NT2/D1 (cell line): ENCODE results near the gene FARSA.

Experiments
- YY1 ChIP-seq: IDR thresholded peaks from 2 replicates; pipeline ENCODE4 v1.6.1; 2011; ENCODE audit not compliant: insufficient read length, insufficient read depth
- ZNF274 ChIP-seq: IDR thresholded peaks from 2 replicates; pipeline ENCODE4 v1.6.1; 2011; ENCODE audit warnings: mild to moderate bottlenecking, low read depth, low read length

- no peak for TF ChIP-seq YY1
- no peak for TF ChIP-seq ZNF274
These were observed 41.8 kb upstream of the FARSA start for GRCh38 chr19:12975221-12975741.
